ENCODE measurements around the gene NT5M.

The NT5M gene

GRCh38 chr17:17343896-17344506, 40.8 kb downstream of the NT5M start:
- DNase-seq = peak; percentile 41

GRCh38 chr17:17344507-17345293, 41.5 kb downstream of the NT5M start:
- DNase-seq = peak; percentile 58

DNA sequence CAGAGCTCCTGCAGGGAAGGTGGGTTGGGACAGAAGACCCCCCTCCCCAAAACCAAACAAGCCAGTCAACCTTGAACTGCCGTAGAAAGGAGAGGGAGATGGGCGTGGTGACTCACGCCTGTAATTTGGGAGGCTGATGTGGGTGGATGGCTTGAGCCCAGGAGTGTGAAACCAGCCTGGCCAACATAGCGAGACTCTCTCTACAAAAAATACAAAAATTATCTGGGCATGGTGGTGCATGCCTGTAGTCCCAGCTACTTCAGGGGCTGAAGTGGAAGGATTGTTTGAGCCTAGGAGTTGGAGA, 42.1 kb downstream of the NT5M start:
- DNase-seq = no peak

DNA sequence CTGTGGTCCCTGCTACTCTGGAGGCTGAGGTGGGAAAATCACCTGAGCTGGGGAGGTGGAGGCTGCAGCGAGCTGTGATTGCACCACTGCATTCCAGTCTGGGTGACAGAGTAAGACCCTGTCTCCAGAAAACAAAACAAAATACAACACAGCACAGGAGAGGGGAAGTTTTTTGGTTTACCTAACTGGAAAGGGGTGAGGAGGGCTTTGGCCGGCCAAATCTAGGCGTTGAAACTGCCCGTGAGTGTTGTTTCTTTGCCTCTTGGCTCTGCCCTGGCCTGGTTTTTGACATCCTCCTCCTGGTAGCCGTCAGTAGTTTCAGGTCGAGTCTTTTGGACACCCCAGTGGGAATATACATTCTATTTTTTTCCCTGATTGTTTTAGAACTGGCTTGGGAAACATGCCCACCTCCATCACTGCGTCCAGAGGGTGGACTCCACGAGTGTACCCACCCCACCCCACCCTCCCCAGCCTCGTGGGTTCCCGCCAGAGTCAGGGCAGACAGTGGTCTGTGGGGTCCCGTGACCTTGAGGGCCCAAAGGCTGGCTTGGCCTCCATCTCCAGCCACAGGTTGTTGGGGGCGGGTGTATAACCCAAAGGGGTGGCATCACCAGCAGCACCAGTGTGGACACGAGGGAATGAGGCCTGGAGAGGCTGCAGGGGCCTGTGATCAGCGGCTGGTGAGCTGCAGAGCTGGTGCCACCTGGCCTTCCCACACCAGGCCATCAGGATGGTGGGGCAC, 42.7 kb downstream of the NT5M start:
- peak; percentile 27 for DNase-seq

DNA sequence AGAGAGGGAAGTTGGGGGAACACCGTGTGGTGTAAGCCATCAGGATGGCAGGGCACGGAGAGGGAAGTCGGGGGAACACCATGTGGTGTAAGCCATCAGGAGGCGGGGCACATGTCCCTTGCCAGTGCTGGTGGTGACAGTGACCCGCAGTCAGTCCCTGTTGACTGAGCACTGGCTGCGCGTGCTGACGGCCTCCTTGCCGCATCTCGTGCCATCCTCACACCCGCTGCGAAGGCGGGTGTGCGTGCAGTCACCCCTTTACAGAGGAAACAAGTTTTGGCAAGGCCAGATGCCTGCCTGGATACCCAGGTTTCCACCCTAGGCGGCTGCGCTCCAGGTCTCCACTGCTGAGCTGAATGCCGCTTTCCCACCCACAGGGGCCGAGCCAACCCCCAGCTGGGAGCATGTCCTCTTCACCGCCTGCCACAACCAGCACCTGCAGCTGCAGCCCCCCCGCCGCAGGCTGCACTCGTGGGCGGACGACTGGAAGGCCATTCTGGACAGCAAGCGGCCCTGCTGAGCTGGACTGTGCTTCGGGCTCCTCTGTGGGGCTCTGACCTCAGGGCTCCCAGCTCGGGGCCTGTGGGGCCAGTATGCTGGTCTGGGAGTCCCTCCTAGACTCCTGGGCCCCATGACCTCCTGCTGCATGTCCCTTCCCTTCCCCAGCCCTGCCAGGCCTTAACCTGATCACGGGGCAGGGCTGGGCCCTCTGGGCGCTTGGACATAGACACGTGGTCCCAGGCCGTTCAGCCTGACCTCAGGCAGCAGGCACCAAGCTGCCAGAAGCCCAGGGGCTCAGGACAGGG, 43.5 kb downstream of the NT5M start:
- DNase-seq = peak; percentile 49

DNA sequence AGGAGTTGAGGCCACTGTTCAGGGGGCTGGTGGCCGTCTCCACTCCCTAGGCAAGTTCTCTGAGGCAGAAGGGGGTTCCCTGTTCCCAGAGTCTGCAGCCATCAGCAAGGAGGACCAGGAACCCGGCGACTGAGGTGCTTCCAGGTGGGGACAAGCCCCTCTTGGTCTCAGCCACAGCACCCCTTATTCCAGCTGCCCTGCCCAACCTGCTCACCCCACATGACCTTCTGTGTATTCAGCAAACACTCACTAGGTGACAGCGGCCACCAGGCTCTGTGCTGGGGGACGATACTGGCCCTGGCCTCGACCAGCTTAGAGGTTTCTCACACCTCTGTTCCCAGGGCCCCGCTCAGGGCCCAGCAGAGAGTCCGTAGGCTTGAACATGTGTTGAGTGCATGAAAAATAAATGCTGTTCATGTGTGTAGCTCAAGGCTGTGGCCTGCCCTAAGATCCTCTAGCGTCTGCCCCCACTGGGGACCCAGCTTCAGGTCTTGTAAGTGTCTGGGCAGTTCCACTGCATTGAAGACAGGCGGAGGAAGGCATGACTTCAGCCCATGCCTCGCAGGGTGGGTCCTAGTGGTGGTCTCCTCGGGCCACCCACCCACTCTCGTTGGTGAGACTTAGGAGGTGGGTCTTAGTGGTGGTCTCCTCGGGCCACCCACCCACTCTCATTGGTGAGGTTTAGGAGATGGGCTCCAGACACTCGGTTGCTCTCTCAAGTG, 44.2 kb downstream of the NT5M start:
- peak; percentile 57 for DNase-seq

- peak; percentile 51 for DNase-seq
These were observed 45.0 kb downstream of the NT5M start for GRCh38 chr17:17347956-17348871.

- peak; percentile 27 for DNase-seq
These were observed 45.9 kb downstream of the NT5M start for GRCh38 chr17:17348872-17349723.

- DNase-seq = peak; percentile 36
These were observed 46.5 kb downstream of the NT5M start for GRCh38 chr17:17349724-17350106.

GRCh38 chr17:17350491-17351355, 47.5 kb downstream of the NT5M start:
- DNase-seq = peak; percentile 47

- DNase-seq = peak; percentile 59
These were observed 48.3 kb downstream of the NT5M start for GRCh38 chr17:17351356-17351891.

GRCh38 chr17:17351901-17352781, 49.0 kb downstream of the NT5M start:
- DNase-seq = peak; percentile 47

DNA sequence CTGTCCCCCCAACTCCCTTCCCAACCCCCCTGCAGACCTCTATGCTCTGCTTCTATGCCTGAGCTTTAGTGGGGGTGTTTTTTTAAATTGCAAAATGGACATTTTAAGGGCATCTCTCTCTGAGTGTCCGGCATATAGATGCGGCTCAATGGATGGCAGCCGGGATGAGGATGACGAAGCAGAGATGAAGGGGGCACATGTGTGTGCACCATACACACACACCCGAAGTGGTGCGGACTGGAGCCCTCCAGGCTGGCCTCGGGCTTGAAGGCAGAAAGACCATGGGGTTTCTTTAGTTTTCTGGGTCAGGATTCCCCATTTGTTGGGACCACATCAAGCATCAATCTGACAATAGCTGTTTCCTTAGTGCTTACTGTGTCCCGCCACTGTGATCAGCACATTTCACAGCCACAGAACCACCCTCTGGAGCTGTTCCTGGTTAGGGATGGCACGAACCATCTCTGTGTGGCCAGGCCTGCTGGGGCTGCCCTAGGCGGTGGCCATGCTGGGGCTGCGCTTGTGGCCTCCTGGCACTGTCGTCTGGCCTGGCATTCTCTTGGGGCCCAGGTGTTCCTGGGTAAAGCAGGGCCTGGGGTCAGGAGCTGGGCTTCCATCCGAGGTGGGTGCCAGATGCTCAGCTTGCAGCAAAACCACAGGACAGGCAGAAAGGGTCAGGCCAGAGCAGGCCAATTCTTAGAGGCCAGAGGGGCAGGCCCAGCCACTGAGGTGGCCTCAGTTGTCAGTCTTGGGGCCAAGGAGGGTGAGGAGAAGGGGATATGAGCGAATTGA, 49.9 kb downstream of the NT5M start:
- DNase-seq = peak; percentile 57

- DNase-seq = peak; percentile 43
These were observed 50.7 kb downstream of the NT5M start for GRCh38 chr17:17353625-17354484.

GRCh38 chr17:17354560-17355349, 51.6 kb downstream of the NT5M start:
- DNase-seq = peak; percentile 91

All from activated effector memory CD4-positive, alpha-beta T cell treated with anti-CD3 and anti-CD28 coated beads, Interleukin-2, amount 50 U/mL, for 16 hours (primary cell).